KMS-11 (cell line): ENCODE measurements around the gene ZNF627.
A peak's percentile ranks its signal among the peaks of the same experiment; 100 is the strongest.

ENCODE experiments used
- H2AFZ ChIP-seq: fragments of 200-600 bp; sonication (generic); 2 replicates; pipeline ENCODE4 v1.6.1; 2016; ENCODE audit warnings: antibody characterized with exemption, mixed run types, low read depth
- H3K27ac ChIP-seq: fragments of 200-600 bp; sonication (generic); 2 replicates; pipeline ENCODE4 v1.6.1; 2016; ENCODE audit warnings: mild to moderate bottlenecking, mixed run types
- H3K27me3 ChIP-seq: fragments of 200-600 bp; sonication (generic); 2 replicates; pipeline ENCODE4 v1.6.1; 2017; ENCODE audit warnings: mild to moderate bottlenecking, low read depth, mixed run types, moderate library complexity; ENCODE audit not compliant: insufficient read depth
- H3K36me3 ChIP-seq: fragments of 200-600 bp; sonication (generic); 2 replicates; pipeline ENCODE4 v1.6.1; 2017; ENCODE audit warnings: mild to moderate bottlenecking, mixed run types; ENCODE audit not compliant: insufficient read depth
- H3K4me1 ChIP-seq: fragments of 200-600 bp; sonication (generic); 2 replicates; pipeline ENCODE4 v1.6.1; 2016; ENCODE audit warnings: mild to moderate bottlenecking, low read depth, mixed run types; ENCODE audit not compliant: poor library complexity, severe bottlenecking
- H3K4me2 ChIP-seq: fragments of 200-600 bp; sonication (generic); 2 replicates; pipeline ENCODE4 v1.7.0; 2016; ENCODE audit warnings: mild to moderate bottlenecking, mixed run types
- H3K4me3 ChIP-seq: fragments of 200-600 bp; sonication (generic); IDR thresholded peaks from 2 replicates; pipeline ENCODE4 v1.6.1; 2017; ENCODE audit warnings: low read depth, low read length, mixed read lengths; ENCODE audit not compliant: insufficient read depth
- H3K79me2 ChIP-seq: fragments of 200-600 bp; sonication (generic); 2 replicates; pipeline ENCODE4 v1.6.1; 2016; ENCODE audit warnings: low read depth, mixed run types; ENCODE audit not compliant: insufficient read depth
- H3K9ac ChIP-seq: fragments of 200-600 bp; sonication (generic); 2 replicates; pipeline ENCODE4 v1.6.1; 2016; ENCODE audit warnings: mild to moderate bottlenecking, mixed run types
- H4K20me1 ChIP-seq: fragments of 200-600 bp; sonication (generic); 2 replicates; pipeline ENCODE4 v1.6.1; 2016; ENCODE audit warnings: mild to moderate bottlenecking, mixed run types; ENCODE audit not compliant: insufficient read depth
- TF ChIP-seq, protein P1 (sequence below): fragments of 200-600 bp; sonication (generic); conservative IDR thresholded peaks from 2 replicates; pipeline ENCODE4 v1.6.1; 2017; ENCODE audit warnings: low read depth, mild to moderate bottlenecking, antibody characterized with exemption, low read length, moderate library complexity, mixed read lengths

ZNF627 gene

DNA sequence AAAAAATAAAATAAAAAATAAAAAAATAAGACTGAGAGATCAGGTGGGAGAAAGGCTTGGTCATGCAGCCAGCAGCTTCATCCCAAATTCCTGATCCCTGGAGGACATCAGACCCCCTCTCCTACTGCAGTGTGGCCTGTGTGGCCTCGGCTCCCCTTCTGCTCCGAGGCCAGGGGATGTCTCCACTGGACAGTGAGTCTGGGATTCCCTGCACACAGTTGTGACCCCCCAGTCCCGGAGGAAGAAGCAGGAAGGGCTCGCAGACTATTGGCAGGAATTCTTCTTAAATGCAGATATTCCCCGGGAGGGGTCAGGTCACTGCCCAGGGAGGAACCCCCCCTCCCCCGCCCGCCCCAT lies 41.9 kb downstream of the ZNF627 start:
- Histone ChIP-seq H3K4me1 (no peaks in the 10 kb centered on the region), H4K20me1 (no peaks in the 10 kb centered on the region), H3K4me2 (no peak overlapping the region), H3K9ac (no peak overlapping the region), H3K79me2 (no peaks in the 10 kb centered on the region), H3K36me3 (no peaks in the 10 kb centered on the region), H2AFZ (no peak overlapping the region), H3K4me3 (no peak overlapping the region), H3K27ac (no peak overlapping the region), H3K27me3 (no peaks in the 10 kb centered on the region)
- TF ChIP-seq, protein P1, sequence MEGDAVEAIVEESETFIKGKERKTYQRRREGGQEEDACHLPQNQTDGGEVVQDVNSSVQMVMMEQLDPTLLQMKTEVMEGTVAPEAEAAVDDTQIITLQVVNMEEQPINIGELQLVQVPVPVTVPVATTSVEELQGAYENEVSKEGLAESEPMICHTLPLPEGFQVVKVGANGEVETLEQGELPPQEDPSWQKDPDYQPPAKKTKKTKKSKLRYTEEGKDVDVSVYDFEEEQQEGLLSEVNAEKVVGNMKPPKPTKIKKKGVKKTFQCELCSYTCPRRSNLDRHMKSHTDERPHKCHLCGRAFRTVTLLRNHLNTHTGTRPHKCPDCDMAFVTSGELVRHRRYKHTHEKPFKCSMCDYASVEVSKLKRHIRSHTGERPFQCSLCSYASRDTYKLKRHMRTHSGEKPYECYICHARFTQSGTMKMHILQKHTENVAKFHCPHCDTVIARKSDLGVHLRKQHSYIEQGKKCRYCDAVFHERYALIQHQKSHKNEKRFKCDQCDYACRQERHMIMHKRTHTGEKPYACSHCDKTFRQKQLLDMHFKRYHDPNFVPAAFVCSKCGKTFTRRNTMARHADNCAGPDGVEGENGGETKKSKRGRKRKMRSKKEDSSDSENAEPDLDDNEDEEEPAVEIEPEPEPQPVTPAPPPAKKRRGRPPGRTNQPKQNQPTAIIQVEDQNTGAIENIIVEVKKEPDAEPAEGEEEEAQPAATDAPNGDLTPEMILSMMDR = no peak

DNA sequence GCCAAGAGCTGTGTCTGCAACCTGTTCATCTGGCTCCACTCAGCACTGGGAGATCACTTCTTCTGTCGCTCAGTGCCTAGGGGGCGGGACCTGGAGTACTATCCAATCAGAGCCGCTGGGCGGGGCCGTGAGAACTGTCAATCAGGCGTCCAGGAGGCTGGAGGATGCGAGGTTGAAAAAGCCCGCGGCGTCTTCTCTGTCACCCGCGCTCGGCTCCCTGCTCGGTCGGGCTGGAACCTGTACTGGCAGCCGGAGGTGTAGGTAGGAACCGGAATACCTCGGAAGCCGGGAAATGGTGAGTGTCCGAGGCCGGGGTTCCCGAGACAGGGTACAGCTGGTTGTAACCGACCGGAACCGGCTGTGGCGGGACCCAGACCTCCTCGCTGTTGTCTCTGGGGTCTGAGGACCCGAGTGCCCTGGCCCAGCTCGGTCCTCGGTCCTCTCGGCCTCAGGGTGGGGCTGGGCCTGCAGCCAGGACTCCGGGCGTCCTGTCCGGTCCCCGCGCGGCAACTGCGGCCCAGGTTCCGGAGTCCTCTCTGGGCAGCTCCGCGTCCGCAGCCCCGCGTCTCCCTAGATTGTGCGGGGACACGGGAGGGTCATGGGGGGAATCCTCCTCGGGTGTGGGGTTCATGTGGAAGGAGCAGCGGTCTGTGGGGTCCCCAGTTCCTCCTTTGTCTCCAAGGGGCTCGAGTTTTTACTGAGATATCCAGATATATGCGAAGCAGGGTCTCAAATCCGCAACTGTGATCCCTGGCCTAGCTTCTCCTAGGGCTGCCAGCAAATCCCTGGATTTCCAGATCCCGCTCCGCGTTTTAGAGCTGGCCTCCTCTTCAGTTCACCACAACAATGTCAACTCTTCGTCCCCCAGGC lies 42.6 kb downstream of the ZNF627 start:
- TF ChIP-seq, protein P1 = no peak

DNA sequence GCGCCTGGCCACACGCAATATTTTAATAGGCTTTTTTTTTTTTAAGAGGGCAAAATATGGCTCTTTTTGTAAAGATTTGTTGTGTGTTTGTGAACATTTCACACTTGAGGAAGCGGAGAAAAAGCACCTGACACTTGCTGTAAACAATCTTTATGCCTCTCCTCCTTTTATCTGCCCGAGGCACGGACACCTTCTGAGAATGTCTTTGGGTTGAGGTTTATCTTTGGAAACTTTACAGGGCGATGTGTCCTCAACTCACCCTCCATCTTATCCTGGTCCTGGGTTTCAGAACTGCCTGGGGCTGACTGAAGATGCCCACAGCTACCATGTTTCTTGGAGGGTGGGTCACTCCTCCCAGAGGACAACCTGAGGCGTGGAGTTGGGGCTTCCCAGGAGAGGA lies 44.0 kb downstream of the ZNF627 start:
- no peaks in the 10 kb centered on the region for H3K36me3 ChIP-seq
- H3K27me3 ChIP-seq = no peaks in the 10 kb centered on the region
- H4K20me1 ChIP-seq = no peaks in the 10 kb centered on the region
- no peaks in the 10 kb centered on the region for H3K4me1 ChIP-seq
- H3K4me3 ChIP-seq = no peak overlapping the region
- TF ChIP-seq, protein P1 = no peak
- no peak overlapping the region for H3K27ac ChIP-seq
- H3K9ac ChIP-seq = no peak overlapping the region
- no peak overlapping the region for H3K4me2 ChIP-seq
- no peaks in the 10 kb centered on the region for H3K79me2 ChIP-seq
- no peak overlapping the region for H2AFZ ChIP-seq

More for the DNA sequence above, 42.6 kb downstream of the ZNF627 start:
- Histone ChIP-seq H3K79me2 (no peaks in the 10 kb centered on the region), H3K9ac (peak overlapping the region; percentile 9; the same call in 1 of the 2 replicates), H3K4me2 (peak overlapping the region; percentile 9; the same call in 1 of the 2 replicates), H3K27me3 (no peaks in the 10 kb centered on the region), H3K4me1 (no peaks in the 10 kb centered on the region), H4K20me1 (no peaks in the 10 kb centered on the region), H2AFZ (peak overlapping the region; percentile 44; the same call in 1 of the 2 replicates), H3K36me3 (no peaks in the 10 kb centered on the region), H3K27ac (no peak overlapping the region), H3K4me3 (no peak overlapping the region)

DNA sequence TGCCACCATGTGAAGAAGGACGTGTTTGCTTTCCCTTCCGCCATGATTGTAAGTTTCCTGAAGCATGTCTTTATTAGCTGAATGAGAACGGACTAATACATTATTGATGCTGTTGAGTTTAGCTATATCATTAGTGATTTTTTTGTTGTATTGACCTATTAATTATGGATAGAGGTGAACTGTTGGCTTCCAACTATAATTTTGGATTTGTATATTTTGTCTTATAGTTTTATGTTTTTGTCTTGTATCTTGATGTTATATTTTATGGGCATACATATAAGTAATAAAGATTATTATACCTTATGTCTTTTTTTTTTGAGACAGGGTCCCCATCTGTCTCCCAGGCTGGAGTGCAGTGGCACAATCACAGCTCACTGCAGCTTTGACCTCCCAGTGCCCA lies 45.6 kb downstream of the ZNF627 start:
- TF ChIP-seq, protein P1 = no peak
- Histone ChIP-seq H3K4me1 (no peaks in the 10 kb centered on the region), H3K27me3 (no peaks in the 10 kb centered on the region), H3K4me3 (no peak overlapping the region), H4K20me1 (no peaks in the 10 kb centered on the region), H3K79me2 (no peaks in the 10 kb centered on the region), H3K9ac (no peak overlapping the region), H3K4me2 (no peak overlapping the region), H3K27ac (no peak overlapping the region), H2AFZ (no peak overlapping the region), H3K36me3 (no peaks in the 10 kb centered on the region)
